ENCODE measurements around the gene PHAX.
A peak's percentile ranks its signal among the peaks of the same experiment; 100 is the strongest.
"Not testable (repeated sequence)": the region's sequence is repeated elsewhere in the genome, so short reads cannot be mapped to it uniquely, and the experiment has no call there.

Gene PHAX

GRCh38 chr5:126583761-126584160 is 17.0 kb upstream of the PHAX start:
- Histone ChIP-seq H3K36me3 (ENCODE audit: control insufficient read depth in 1 of 2, insufficient read depth in 2 of 2, low read length in 2 of 2) (peaks cover 8 to 23% of the 10 kb centered on the region in 2 donors), H3K9ac (ENCODE audit: low read depth in 1 of 2, low read length in 2 of 2) (no peak overlapping the region), H3K4me3 (ENCODE audit: low read depth in 1 of 2, low read length in 2 of 2) (no peak overlapping the region), H3K27ac (ENCODE audit: low read depth, low read length) (no peak overlapping the region), H3K27me3 (ENCODE audit: control insufficient read depth in 1 of 2, insufficient read depth in 2 of 2, low read length in 2 of 2) (no peaks in the 10 kb centered on the region), H3K9me3 (ENCODE audit: control insufficient read depth in 1 of 2, low read length in 2 of 2) (no peaks in the 10 kb centered on the region), H3K4me1 (ENCODE audit: control insufficient read depth in 1 of 2, insufficient read depth in 2 of 2, low read length in 2 of 2) (no peaks in the 10 kb centered on the region)

- Histone ChIP-seq H3K9me3 (ENCODE audit: control insufficient read depth in 1 of 2, low read length in 2 of 2) (no peaks in the 10 kb centered on the region), H3K27ac (ENCODE audit: low read depth, low read length) (no peak overlapping the region), H3K4me1 (ENCODE audit: control insufficient read depth in 1 of 2, insufficient read depth in 2 of 2, low read length in 2 of 2) (no peaks in the 10 kb centered on the region), H3K36me3 (ENCODE audit: control insufficient read depth in 1 of 2, insufficient read depth in 2 of 2, low read length in 2 of 2) (peaks cover under 1 to 18% of the 10 kb centered on the region in 2 donors), H3K27me3 (ENCODE audit: control insufficient read depth in 1 of 2, insufficient read depth in 2 of 2, low read length in 2 of 2) (no peaks in the 10 kb centered on the region), H3K9ac (ENCODE audit: low read depth in 1 of 2, low read length in 2 of 2) (no peak overlapping the region), H3K4me3 (ENCODE audit: low read depth in 1 of 2, low read length in 2 of 2) (no peak overlapping the region)
These were observed 13.0 kb upstream of the PHAX start for GRCh38 chr5:126587551-126588390.

- H3K9me3 ChIP-seq (ENCODE audit: control insufficient read depth in 1 of 2, low read length in 2 of 2): no peaks in the 10 kb centered on the region
- H3K27ac ChIP-seq (ENCODE audit: low read depth, low read length): no peak overlapping the region
- peaks cover 0 to 9% of the 10 kb centered on the region in 2 donors for H3K36me3 ChIP-seq (ENCODE audit: control insufficient read depth in 1 of 2, insufficient read depth in 2 of 2, low read length in 2 of 2)
These were observed 11.0 kb upstream of the PHAX start for GRCh38 chr5:126589536-126590297.

DNA sequence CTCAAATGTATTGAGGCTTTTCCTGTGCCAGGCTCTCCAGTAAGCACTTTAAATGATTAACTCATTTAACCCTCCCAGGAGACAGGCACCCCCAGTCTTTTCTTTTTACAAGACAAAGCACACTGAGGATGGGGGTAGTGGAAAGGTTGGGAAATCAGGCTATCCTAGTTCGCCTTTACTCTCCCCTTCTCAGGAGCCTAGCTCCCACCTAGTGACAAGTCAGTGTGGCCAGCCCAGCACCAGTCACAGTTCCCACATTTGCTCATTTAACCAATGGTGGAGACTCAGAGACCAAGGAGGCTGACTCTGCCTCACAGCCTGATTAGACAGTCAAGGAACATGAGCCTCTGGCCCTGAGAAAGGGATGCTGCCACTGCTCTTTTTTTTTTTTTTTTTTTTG is 9.2 kb upstream of the PHAX start:
- Histone ChIP-seq H3K9me3 (ENCODE audit: control insufficient read depth in 1 of 2, low read length in 2 of 2) (no peaks in the 10 kb centered on the region), H3K27ac (ENCODE audit: low read depth, low read length) (no peak overlapping the region), H3K4me3 (ENCODE audit: low read depth in 1 of 2, low read length in 2 of 2) (no peak overlapping the region), H3K9ac (ENCODE audit: low read depth in 1 of 2, low read length in 2 of 2) (no peak overlapping the region), H3K36me3 (ENCODE audit: control insufficient read depth in 1 of 2, insufficient read depth in 2 of 2, low read length in 2 of 2) (peaks cover 0 to 7% of the 10 kb centered on the region in 2 donors), H3K27me3 (ENCODE audit: control insufficient read depth in 1 of 2, insufficient read depth in 2 of 2, low read length in 2 of 2) (no peaks in the 10 kb centered on the region), H3K4me1 (ENCODE audit: control insufficient read depth in 1 of 2, insufficient read depth in 2 of 2, low read length in 2 of 2) (peaks cover 7 to 8% of the 10 kb centered on the region in 2 donors)

More at GRCh38 chr5:126589536-126590297, 11.0 kb upstream of the PHAX start:
- H3K9ac ChIP-seq (ENCODE audit: low read depth in 1 of 2, low read length in 2 of 2): no peak overlapping the region
- no peak overlapping the region for H3K4me3 ChIP-seq (ENCODE audit: low read depth in 1 of 2, low read length in 2 of 2)
- no peaks in the 10 kb centered on the region for H3K27me3 ChIP-seq (ENCODE audit: control insufficient read depth in 1 of 2, insufficient read depth in 2 of 2, low read length in 2 of 2)
- H3K4me1 ChIP-seq (ENCODE audit: control insufficient read depth in 1 of 2, insufficient read depth in 2 of 2, low read length in 2 of 2): peaks cover 7 to 8% of the 10 kb centered on the region in 2 donors

DNA sequence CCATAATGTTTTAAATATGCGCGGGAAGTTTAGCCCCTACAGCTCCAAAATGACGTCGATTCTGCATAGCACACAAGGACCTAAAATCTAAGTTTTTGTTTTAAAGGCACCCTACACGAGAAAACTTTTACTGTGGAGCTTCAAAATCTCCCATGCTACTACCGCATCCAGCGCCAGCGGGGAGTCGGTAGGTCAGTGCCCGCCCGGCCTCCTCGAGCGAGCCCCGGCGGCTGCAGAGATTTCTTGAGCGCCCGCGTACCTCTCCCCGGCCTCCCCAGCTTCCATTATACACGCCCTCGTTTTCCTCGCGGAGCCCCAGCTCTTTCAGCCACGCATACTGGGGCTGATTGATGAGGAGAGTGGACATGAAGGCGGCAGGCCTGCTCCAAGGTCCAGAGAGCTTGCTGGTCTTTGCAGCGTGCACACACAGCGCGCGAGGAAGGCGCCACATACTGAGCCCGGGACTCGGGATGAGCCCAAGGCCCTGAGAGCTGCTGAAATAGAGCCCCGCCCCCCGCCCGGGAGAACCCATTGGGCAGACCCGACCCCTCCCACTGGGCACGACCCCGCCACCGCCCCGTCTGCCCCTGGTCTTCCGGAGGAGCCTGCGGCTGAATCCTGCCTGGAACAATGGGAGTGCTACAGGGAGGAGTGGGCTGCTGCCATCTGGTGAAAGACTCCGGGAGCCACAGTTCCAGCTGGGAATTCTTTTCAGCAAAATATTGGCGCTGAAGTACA is 5.8 kb upstream of the PHAX start, which contains the start of gene ALDH7A1:
ALDH7A1 (minus strand) TSS at position 472 of the 738 bp plus-strand sequence; CDS start at position 451, 21 bp downstream.
- H3K4me3 ChIP-seq (ENCODE audit: low read depth in 1 of 2, low read length in 2 of 2): peak within 1 kb of the TSS; percentile 80 to 82

GRCh38 chr5:126595486-126596083 is 5.2 kb upstream of the PHAX start:
- Histone ChIP-seq H3K9me3 (ENCODE audit: control insufficient read depth in 1 of 2, low read length in 2 of 2) (no peaks in the 10 kb centered on the region), H3K36me3 (ENCODE audit: control insufficient read depth in 1 of 2, insufficient read depth in 2 of 2, low read length in 2 of 2) (peaks cover 0 to 4% of the 10 kb centered on the region in 2 donors), H3K27ac (ENCODE audit: low read depth, low read length) (no peak overlapping the region), H3K9ac (ENCODE audit: low read depth in 1 of 2, low read length in 2 of 2) (peak overlapping the region in 1 of 2 donors; percentile 0), H3K4me3 (ENCODE audit: low read depth in 1 of 2, low read length in 2 of 2) (peak overlapping the region; percentile 80 to 82), H3K4me1 (ENCODE audit: control insufficient read depth in 1 of 2, insufficient read depth in 2 of 2, low read length in 2 of 2) (peaks cover 7 to 11% of the 10 kb centered on the region in 2 donors), H3K27me3 (ENCODE audit: control insufficient read depth in 1 of 2, insufficient read depth in 2 of 2, low read length in 2 of 2) (no peaks in the 10 kb centered on the region)

More for the DNA sequence above, 5.8 kb upstream of the PHAX start, which contains the start of gene ALDH7A1:
- Histone ChIP-seq H3K9ac (ENCODE audit: low read depth in 1 of 2, low read length in 2 of 2) (peak within 1 kb of the TSS; percentile 50 to 54), H3K4me1 (ENCODE audit: control insufficient read depth in 1 of 2, insufficient read depth in 2 of 2, low read length in 2 of 2) (peaks cover 7 to 8% of the 10 kb centered on the region in 2 donors), H3K27ac (ENCODE audit: low read depth, low read length) (peak within 1 kb of the TSS; percentile 47), H3K36me3 (ENCODE audit: control insufficient read depth in 1 of 2, insufficient read depth in 2 of 2, low read length in 2 of 2) (peaks cover 0 to 4% of the 10 kb centered on the region in 2 donors), H3K27me3 (ENCODE audit: control insufficient read depth in 1 of 2, insufficient read depth in 2 of 2, low read length in 2 of 2) (no peaks in the 10 kb centered on the region), H3K9me3 (ENCODE audit: control insufficient read depth in 1 of 2, low read length in 2 of 2) (no peaks in the 10 kb centered on the region)

- H3K27me3 ChIP-seq (ENCODE audit: control insufficient read depth in 1 of 2, insufficient read depth in 2 of 2, low read length in 2 of 2): no peaks in the 10 kb centered on the region
- H3K27ac ChIP-seq (ENCODE audit: low read depth, low read length): no peak overlapping the region
- H3K36me3 ChIP-seq (ENCODE audit: control insufficient read depth in 1 of 2, insufficient read depth in 2 of 2, low read length in 2 of 2): no peaks in the 10 kb centered on the region
These were observed 3.6 kb upstream of the PHAX start for GRCh38 chr5:126597156-126597555.

GRCh38 chr5:126599499-126599898 is 1.2 kb upstream of the PHAX start:
- H3K36me3 ChIP-seq (ENCODE audit: control insufficient read depth in 1 of 2, insufficient read depth in 2 of 2, low read length in 2 of 2): peaks cover 0 to 13% of the 10 kb centered on the region in 2 donors
- H3K27ac ChIP-seq (ENCODE audit: low read depth, low read length): no peak overlapping the region

More at GRCh38 chr5:126597156-126597555, 3.6 kb upstream of the PHAX start:
- Histone ChIP-seq H3K9me3 (ENCODE audit: control insufficient read depth in 1 of 2, low read length in 2 of 2) (no peaks in the 10 kb centered on the region), H3K4me1 (ENCODE audit: control insufficient read depth in 1 of 2, insufficient read depth in 2 of 2, low read length in 2 of 2) (peaks cover 16 to 17% of the 10 kb centered on the region in 2 donors), H3K4me3 (ENCODE audit: low read depth in 1 of 2, low read length in 2 of 2) (no peak overlapping the region), H3K9ac (ENCODE audit: low read depth in 1 of 2, low read length in 2 of 2) (no peak overlapping the region)

DNA sequence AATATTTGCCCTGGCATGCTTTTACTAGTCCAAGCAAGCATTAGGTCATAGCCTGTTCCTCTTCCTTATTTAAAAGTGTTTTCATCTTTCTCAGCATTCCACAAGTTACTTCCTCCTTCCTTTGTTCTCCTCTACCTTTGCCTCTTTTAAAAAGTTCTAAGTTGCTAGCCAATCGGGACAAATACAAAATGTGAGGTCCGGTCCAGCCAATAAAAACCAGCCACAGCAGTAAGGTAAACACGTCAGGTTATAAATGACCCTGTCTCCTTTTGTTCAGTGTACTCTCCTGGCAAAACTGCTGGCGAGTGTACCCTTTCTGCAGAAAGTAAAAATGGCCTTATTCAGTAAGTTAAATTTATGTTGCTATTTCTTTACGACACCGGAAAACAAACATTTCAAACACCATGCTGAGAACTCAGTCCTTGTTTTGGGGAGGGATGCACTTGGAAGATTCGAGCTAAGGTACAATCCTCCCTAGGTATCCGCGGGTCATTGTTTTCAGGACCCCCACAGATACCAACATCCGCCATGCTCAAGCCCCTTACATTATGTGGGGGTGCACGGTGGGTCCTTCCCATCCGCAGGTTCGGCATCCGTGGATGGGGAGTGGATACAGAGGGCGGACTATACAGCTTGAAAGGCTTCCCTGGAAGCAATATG is 646 bp upstream of the PHAX start:
- not testable (repeated sequence) for H3K9ac ChIP-seq (ENCODE audit: low read depth in 1 of 2, low read length in 2 of 2); H3K27ac ChIP-seq (ENCODE audit: low read depth, low read length); H3K9me3 ChIP-seq (ENCODE audit: control insufficient read depth in 1 of 2, low read length in 2 of 2); H3K27me3 ChIP-seq (ENCODE audit: control insufficient read depth in 1 of 2, insufficient read depth in 2 of 2, low read length in 2 of 2)
- peak overlapping the region; percentile 78 to 97 for H3K4me3 ChIP-seq (ENCODE audit: low read depth in 1 of 2, low read length in 2 of 2)
- H3K4me1 ChIP-seq (ENCODE audit: control insufficient read depth in 1 of 2, insufficient read depth in 2 of 2, low read length in 2 of 2): peaks cover 12% of the 10 kb centered on the region in 2 donors
- peaks cover 0 to 15% of the 10 kb centered on the region in 2 donors for H3K36me3 ChIP-seq (ENCODE audit: control insufficient read depth in 1 of 2, insufficient read depth in 2 of 2, low read length in 2 of 2)

More at GRCh38 chr5:126599499-126599898, 1.2 kb upstream of the PHAX start:
- no peaks in the 10 kb centered on the region for H3K27me3 ChIP-seq (ENCODE audit: control insufficient read depth in 1 of 2, insufficient read depth in 2 of 2, low read length in 2 of 2)
- no peak overlapping the region for H3K9ac ChIP-seq (ENCODE audit: low read depth in 1 of 2, low read length in 2 of 2)
- H3K9me3 ChIP-seq (ENCODE audit: control insufficient read depth in 1 of 2, low read length in 2 of 2): no peaks in the 10 kb centered on the region
- peaks cover 11 to 12% of the 10 kb centered on the region in 2 donors for H3K4me1 ChIP-seq (ENCODE audit: control insufficient read depth in 1 of 2, insufficient read depth in 2 of 2, low read length in 2 of 2)
- H3K4me3 ChIP-seq (ENCODE audit: low read depth in 1 of 2, low read length in 2 of 2): no peak overlapping the region
